HG03575 (cell line): ENCODE results near the gene LIN9.
"Not testable (repeated sequence)": the region's sequence is repeated elsewhere in the genome, so short reads cannot be mapped to it uniquely, and the experiment has no call there.

Source experiments
- ATAC-seq: cut with Tn5 transposase; IDR thresholded peaks from one replicate; pipeline ENCODE4 v1.9.1; 2021; ENCODE audit not compliant: unreplicated experiment, insufficient number of reproducible peaks, low FRiP score; ENCODE audit errors: extremely low read depth

The LIN9 gene

GRCh38 chr1:226308723-226309397, at the start of gene LIN9:
LIN9 (minus strand) TSS chr1:226309164; CDS start chr1:226309139, 25 bp downstream.
- ATAC-seq, result no peak

GRCh38 chr1:226357416-226357815, 48.5 kb upstream of the LIN9 start:
- no peak for ATAC-seq

- ATAC-seq, result no peak
Measured at GRCh38 chr1:226355669-226356551, 46.9 kb upstream of the LIN9 start.

GRCh38 chr1:226355016-226355415, 46.1 kb upstream of the LIN9 start:
- ATAC-seq, result no peak

- no peak for ATAC-seq
Measured at GRCh38 chr1:226353698-226354525, 44.9 kb upstream of the LIN9 start.

- ATAC-seq, result no peak
Measured at GRCh38 chr1:226351709-226352108, 42.7 kb upstream of the LIN9 start.

- no peak for ATAC-seq
Measured at GRCh38 chr1:226350519-226350865, 41.5 kb upstream of the LIN9 start.

- no peak for ATAC-seq
Measured at GRCh38 chr1:226349801-226350518, 41.0 kb upstream of the LIN9 start.

- ATAC-seq, result no peak
Measured at GRCh38 chr1:226349081-226349480, 40.1 kb upstream of the LIN9 start.

GRCh38 chr1:226344441-226345259, 35.7 kb upstream of the LIN9 start:
- no peak for ATAC-seq

GRCh38 chr1:226342656-226343055, 33.7 kb upstream of the LIN9 start:
- ATAC-seq, result no peak

- not testable (repeated sequence) for ATAC-seq
Measured at GRCh38 chr1:226340111-226340510, 31.1 kb upstream of the LIN9 start.

- no peak for ATAC-seq
Measured at GRCh38 chr1:226337276-226337875, 28.4 kb upstream of the LIN9 start.

- ATAC-seq, result no peak
Measured at GRCh38 chr1:226335661-226336060, 26.7 kb upstream of the LIN9 start.

- ATAC-seq, result no peak
Measured at GRCh38 chr1:226332947-226333346, 24.0 kb upstream of the LIN9 start.

GRCh38 chr1:226329237-226329636, 20.3 kb upstream of the LIN9 start:
- no peak for ATAC-seq

GRCh38 chr1:226327761-226328162, 18.8 kb upstream of the LIN9 start:
- no peak for ATAC-seq

GRCh38 chr1:226325178-226325577, 16.2 kb upstream of the LIN9 start:
- ATAC-seq, result no peak
